K562 (cell line): ENCODE results near the gene LRMDA. TPM values are rescaled to one million over a fixed set of nuclear protein-coding genes. Genes with fewer than 3 reads are reported as not detected.

Experiments
- FOXK2 ChIP-seq, 2 experiments: fragments of 450-650 bp; IDR thresholded peaks in 1 of 2; conservative IDR thresholded peaks in 1 of 2; 2 replicates each; pipeline ENCODE4 v1.6.1; 2016; ENCODE audit warnings: low read depth in 2 of 2, mild to moderate bottlenecking in 1 of 2
- ZNF583 ChIP-seq: fragments of 250-450 bp; sonication (Bioruptor Pico); IDR thresholded peaks from 2 replicates; pipeline ENCODE4 v1.4.0; 2020
- polyA plus RNA-seq, 8 experiments: library from polyadenylated mRNA; depleted of rRNA in 4 of 8; stranded (reverse) in 5 of 8; unstranded in 3 of 8; fragments of >200 nt; fragmentation: Nextera tagmentation in 2 of 8; fragmentation: Illumina TruSeq in 1 of 8; extraction: Ambion mirVana in 2 of 8; extraction: Trizol in 1 of 8; gene quantifications; 2 replicates each; pipeline versions ENCODE4 v1.2.1 to v1.2.3, GENCODE V29; 2011 to 2014; ENCODE audit warnings: inconsistent platforms in 1 of 8, missing spikeins in 1 of 8
- total RNA-seq, 7 experiments: library from RNA; depleted of rRNA in 6 of 7; stranded (reverse); fragments of >200 nt in 6 of 7; fragmentation: Illumina TruSeq in 2 of 7; extraction: Trizol in 2 of 7; gene quantifications; 2 replicates each; pipeline versions ENCODE4 v1.2.1 to v1.2.3, GENCODE V29; 2011 to 2021; ENCODE audit warnings: low replicate concordance in 1 of 7
- TF ChIP-seq, protein P1 (sequence below), 2 experiments: fragments of 450-650 bp; IDR thresholded peaks; 2 replicates each; pipeline ENCODE4 v1.6.1; 2016; ENCODE audit warnings: mild to moderate bottlenecking in 2 of 2, borderline replicate concordance in 1 of 2, low read depth in 1 of 2, moderate library complexity in 1 of 2
- TF ChIP-seq, protein P2 (sequence below): sonication (generic); formaldehyde crosslinking; IDR thresholded peaks from 2 replicates; pipeline ENCODE4 v1.8.1; 2023; ENCODE audit warnings: mild to moderate bottlenecking, missing genetic modification reagents

LRMDA gene
- total and polyA plus RNA-seq, 9 of the 15 experiments (the other 6 are each of a cell fraction or from before 2014, with no cell fraction given) = 0.25 TPM; not detected in 8

- TF ChIP-seq, protein P1, sequence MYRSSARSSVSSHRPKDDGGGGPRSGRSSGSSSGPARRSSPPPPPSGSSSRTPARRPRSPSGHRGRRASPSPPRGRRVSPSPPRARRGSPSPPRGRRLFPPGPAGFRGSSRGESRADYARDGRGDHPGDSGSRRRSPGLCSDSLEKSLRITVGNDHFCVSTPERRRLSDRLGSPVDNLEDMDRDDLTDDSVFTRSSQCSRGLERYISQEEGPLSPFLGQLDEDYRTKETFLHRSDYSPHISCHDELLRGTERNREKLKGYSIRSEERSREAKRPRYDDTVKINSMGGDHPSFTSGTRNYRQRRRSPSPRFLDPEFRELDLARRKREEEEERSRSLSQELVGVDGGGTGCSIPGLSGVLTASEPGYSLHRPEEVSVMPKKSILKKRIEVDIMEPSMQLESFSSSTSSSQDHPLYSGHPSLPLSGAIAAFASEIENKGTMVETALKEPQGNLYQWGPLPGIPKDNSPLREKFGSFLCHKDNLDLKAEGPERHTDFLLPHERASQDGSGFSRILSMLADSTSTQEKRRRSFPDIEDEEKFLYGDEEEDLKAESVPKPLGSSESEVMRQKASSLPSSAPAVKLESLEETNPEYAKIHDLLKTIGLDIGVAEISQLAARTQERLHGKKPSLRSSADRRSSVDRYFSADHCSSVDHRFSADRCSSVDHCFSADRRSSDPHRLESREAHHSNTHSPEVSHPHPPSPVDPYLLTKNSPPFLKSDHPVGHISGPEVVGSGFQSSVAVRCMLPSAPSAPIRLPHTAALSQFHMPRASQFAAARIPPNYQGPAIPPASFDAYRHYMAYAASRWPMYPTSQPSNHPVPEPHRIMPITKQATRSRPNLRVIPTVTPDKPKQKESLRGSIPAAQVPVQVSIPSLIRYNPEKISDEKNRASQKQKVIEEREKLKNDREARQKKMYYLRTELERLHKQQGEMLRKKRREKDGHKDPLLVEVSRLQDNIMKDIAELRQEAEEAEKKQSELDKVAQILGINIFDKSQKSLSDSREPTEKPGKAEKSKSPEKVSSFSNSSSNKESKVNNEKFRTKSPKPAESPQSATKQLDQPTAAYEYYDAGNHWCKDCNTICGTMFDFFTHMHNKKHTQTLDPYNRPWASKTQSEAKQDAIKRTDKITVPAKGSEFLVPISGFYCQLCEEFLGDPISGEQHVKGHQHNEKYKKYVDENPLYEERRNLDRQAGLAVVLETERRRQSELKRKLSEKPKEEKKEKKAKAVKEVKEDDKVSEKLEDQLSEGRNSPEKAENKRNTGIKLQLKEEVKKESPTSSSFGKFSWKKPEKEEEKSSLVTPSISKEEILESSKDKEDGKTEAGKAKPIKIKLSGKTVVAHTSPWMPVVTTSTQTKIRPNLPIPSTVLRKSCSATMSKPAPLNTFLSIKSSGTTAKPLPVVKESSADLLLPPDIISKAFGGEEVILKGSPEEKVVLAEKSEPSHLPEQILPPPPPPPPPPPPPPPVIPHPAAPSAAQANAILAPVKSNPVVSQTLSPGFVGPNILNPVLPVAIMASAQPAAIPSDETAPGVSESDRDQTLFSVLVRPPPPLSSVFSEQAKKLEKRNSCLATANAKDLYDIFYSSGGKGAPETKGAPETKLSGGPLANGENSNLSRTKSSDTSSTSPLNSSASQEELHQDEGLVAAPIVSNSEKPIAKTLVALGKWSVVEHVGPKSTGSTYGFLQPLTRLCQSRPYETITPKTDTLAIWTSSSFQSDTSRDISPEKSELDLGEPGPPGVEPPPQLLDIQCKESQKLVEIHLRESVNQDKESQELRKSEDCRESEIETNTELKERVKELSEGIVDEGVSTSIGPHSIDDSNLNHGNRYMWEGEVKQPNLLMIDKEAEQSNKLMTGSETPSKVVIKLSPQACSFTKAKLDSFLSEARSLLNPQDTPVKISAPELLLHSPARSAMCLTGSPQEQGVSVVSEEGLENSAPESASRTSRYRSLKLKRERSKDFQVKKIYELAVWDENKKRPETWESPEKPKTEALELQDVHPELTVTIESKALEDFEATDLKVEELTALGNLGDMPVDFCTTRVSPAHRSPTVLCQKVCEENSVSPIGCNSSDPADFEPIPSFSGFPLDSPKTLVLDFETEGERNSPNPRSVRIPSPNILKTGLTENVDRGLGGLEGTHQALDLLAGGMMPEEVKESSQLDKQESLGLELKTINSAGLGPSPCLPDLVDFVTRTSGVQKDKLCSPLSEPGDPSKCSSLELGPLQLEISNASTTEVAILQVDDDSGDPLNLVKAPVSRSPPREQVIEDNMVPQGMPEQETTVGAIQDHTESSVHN (IDR thresholded peaks at IDR 0.05; ENCODE audit: borderline replicate concordance in 1 of 2, low read depth in 1 of 2) = no peak
- TF ChIP-seq ZNF583 (CRISPR knock-in tag) (no peak), FOXK2 (conservative IDR thresholded peaks at IDR 0.05 in 1 of 2, IDR thresholded peaks at IDR 0.05 in 1 of 2; ENCODE audit: low read depth in 2 of 2) (no peak)
- TF ChIP-seq, protein P2, sequence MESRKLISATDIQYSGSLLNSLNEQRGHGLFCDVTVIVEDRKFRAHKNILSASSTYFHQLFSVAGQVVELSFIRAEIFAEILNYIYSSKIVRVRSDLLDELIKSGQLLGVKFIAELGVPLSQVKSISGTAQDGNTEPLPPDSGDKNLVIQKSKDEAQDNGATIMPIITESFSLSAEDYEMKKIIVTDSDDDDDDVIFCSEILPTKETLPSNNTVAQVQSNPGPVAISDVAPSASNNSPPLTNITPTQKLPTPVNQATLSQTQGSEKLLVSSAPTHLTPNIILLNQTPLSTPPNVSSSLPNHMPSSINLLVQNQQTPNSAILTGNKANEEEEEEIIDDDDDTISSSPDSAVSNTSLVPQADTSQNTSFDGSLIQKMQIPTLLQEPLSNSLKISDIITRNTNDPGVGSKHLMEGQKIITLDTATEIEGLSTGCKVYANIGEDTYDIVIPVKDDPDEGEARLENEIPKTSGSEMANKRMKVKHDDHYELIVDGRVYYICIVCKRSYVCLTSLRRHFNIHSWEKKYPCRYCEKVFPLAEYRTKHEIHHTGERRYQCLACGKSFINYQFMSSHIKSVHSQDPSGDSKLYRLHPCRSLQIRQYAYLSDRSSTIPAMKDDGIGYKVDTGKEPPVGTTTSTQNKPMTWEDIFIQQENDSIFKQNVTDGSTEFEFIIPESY (CRISPR knock-in tag) = no peak
These were observed 1060.6 kb downstream of the LRMDA start (continued) for GRCh38 chr10:76492026-76492425.
